Natural killer cell (primary cell): ENCODE data around the gene IQSEC1. TPM values are rescaled to one million over a fixed set of nuclear protein-coding genes. Genes with fewer than 3 reads are reported as not detected.
A peak's percentile ranks its signal among the peaks of the same experiment; 100 is the strongest.

Experiments
- ATAC-seq, 3 donors: fragments of 150-1000 bp in 2 of 3; fragments of 200-7000 bp in 1 of 3; cut with Tn5 transposase; 1 replicate in 1 of 3; 2 replicates in 2 of 3; pipeline ENCODE4 v1.10.0; 2021; ENCODE audit warnings: mild to moderate bottlenecking in 2 of 3, moderate library complexity in 2 of 3
- DNase-seq, 2 donors: peaks; one replicate each; pipeline versions ENCODE4 v3.0.0 to v3.0.0-alpha.2; 2013 to 2021; ENCODE audit warnings: mixed read lengths in 1 of 2
- H3K27ac ChIP-seq: one replicate; pipeline ENCODE4 v1.5.1; 2013; ENCODE audit warnings: mild to moderate bottlenecking, low read length
- H3K27me3 ChIP-seq: one replicate; pipeline ENCODE4 v1.6.1; 2013; ENCODE audit warnings: low read length; ENCODE audit not compliant: control insufficient read depth, insufficient read depth
- H3K36me3 ChIP-seq: one replicate; pipeline ENCODE4 v1.6.1; 2013; ENCODE audit warnings: low read length; ENCODE audit not compliant: control insufficient read depth, insufficient read depth
- H3K4me1 ChIP-seq: one replicate; pipeline ENCODE4 v1.6.1; 2013; ENCODE audit warnings: low read length; ENCODE audit not compliant: control insufficient read depth, insufficient read depth
- H3K4me3 ChIP-seq: one replicate; pipeline ENCODE4 v1.5.1; 2013; ENCODE audit warnings: low read length
- H3K9me3 ChIP-seq: one replicate; pipeline ENCODE4 v1.6.1; 2013; ENCODE audit warnings: low read length; ENCODE audit not compliant: control insufficient read depth, insufficient read depth
- H3K27ac Mint-ChIP-seq, 2 donors: one replicate each; pipeline ENCODE4 v1.8.0; 2022; ENCODE audit warnings: mild to moderate bottlenecking in 2 of 2, mixed read lengths in 2 of 2, moderate library complexity in 1 of 2
- H3K27me3 Mint-ChIP-seq, 2 donors: one replicate each; pipeline ENCODE4 v1.8.0; 2022; ENCODE audit warnings: low read depth in 2 of 2, mixed read lengths in 2 of 2
- H3K36me3 Mint-ChIP-seq: one replicate; pipeline ENCODE4 v1.8.0; 2022; ENCODE audit warnings: mixed read lengths
- H3K4me1 Mint-ChIP-seq, 2 donors: one replicate each; pipeline ENCODE4 v1.8.0; 2022; ENCODE audit warnings: mixed read lengths in 2 of 2
- H3K4me3 Mint-ChIP-seq: one replicate; pipeline ENCODE4 v1.8.0; 2022; ENCODE audit warnings: mild to moderate bottlenecking, moderate library complexity, mixed read lengths
- H3K9me3 Mint-ChIP-seq, 2 donors: one replicate each; pipeline ENCODE4 v1.8.0; 2022; ENCODE audit warnings: mixed read lengths in 2 of 2
- WGBS: methylation state at CpG from one replicate; pipeline ENCODE4 v1.1.7; 2013; ENCODE audit warnings: missing lambda C conversion rate; ENCODE audit not compliant: insufficient coverage; 5-methylcytosine and 5-hydroxymethylcytosine counted together
- intact Hi-C: fragments of 100-400 bp; cut with micrococcal nuclease; formaldehyde crosslinking; loops from one replicate; pipeline ENCODE4 v1.14.2; 2022
- total RNA-seq, 4 donors: library from RNA; stranded (reverse); fragments of 120-200 nt in 1 of 4; gene quantifications; one replicate each; pipeline versions ENCODE4 v1.2.3 to v1.2.4, GENCODE V29; 2013 to 2022
- TF ChIP-seq, protein P1 (sequence below): fragments of 200-600 bp; IDR thresholded peaks from one replicate; pipeline ENCODE4 v1.8.0; 2022; ENCODE audit warnings: antibody characterized with exemption

The IQSEC1 gene
- total RNA-seq, 3 donors from 2014 or later (not counting 1 experiment from before 2014, with no cell fraction given), result 124 to 189 (median 138) TPM

DNA sequence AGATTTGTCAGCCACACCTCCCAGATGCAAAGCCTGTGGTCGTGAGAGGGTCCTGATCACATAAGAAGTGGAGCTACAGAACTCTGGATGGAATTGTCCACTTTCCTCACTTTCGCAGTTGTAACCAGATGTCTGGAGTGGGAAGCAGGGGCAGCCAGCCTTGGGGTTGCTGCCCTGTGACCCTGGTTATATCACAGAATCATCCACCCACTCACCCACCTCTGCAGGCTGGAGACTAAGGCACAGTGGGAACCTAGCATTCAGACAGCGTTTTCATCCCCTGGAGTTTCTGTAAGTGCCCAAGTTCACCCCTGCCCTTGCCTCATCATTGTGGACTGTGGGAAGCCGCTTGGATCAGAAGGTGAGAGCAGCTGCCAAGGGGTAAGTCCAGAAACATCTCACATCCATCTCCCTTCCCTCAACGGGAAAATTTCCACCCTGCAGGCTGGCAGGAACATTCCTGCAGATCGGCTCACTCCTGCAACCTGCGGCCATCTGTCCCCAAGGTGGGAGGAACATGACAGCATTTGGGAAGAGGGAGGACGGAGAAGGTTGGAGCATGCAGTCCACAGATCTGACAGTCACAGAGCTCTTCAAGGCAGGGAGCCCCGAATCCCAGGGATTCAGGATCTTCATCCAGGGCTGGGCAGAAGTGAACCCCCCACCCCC, 2.9 kb upstream of the IQSEC1 start:
- DNase-seq (no peak), ATAC-seq (no peak)
- peaks cover 38% of the 10 kb centered on the region for H3K4me1 ChIP-seq
- H3K27me3 Mint-ChIP-seq, result peaks cover 0 to 7% of the 10 kb centered on the region in 2 donors
- H3K36me3 Mint-ChIP-seq, result no peaks in the 10 kb centered on the region
- 84% methylated on average over 9 of the region's 9 CpGs for WGBS
- H3K4me3 ChIP-seq, result no peak overlapping the region
- peaks cover 21 to 36% of the 10 kb centered on the region in 2 donors for H3K4me1 Mint-ChIP-seq
- no peaks in the 10 kb centered on the region for H3K27me3 ChIP-seq
- TF ChIP-seq, protein P1, sequence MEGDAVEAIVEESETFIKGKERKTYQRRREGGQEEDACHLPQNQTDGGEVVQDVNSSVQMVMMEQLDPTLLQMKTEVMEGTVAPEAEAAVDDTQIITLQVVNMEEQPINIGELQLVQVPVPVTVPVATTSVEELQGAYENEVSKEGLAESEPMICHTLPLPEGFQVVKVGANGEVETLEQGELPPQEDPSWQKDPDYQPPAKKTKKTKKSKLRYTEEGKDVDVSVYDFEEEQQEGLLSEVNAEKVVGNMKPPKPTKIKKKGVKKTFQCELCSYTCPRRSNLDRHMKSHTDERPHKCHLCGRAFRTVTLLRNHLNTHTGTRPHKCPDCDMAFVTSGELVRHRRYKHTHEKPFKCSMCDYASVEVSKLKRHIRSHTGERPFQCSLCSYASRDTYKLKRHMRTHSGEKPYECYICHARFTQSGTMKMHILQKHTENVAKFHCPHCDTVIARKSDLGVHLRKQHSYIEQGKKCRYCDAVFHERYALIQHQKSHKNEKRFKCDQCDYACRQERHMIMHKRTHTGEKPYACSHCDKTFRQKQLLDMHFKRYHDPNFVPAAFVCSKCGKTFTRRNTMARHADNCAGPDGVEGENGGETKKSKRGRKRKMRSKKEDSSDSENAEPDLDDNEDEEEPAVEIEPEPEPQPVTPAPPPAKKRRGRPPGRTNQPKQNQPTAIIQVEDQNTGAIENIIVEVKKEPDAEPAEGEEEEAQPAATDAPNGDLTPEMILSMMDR, result no peak
- H3K4me3 Mint-ChIP-seq, result no peak overlapping the region
- H3K36me3 ChIP-seq, result no peaks in the 10 kb centered on the region
- H3K9me3 ChIP-seq, result no peaks in the 10 kb centered on the region
- H3K9me3 Mint-ChIP-seq, result no peaks in the 10 kb centered on the region
- H3K27ac Mint-ChIP-seq, result no peak overlapping the region
- intact Hi-C loops, result no loop called here
- no peak overlapping the region for H3K27ac ChIP-seq

DNA sequence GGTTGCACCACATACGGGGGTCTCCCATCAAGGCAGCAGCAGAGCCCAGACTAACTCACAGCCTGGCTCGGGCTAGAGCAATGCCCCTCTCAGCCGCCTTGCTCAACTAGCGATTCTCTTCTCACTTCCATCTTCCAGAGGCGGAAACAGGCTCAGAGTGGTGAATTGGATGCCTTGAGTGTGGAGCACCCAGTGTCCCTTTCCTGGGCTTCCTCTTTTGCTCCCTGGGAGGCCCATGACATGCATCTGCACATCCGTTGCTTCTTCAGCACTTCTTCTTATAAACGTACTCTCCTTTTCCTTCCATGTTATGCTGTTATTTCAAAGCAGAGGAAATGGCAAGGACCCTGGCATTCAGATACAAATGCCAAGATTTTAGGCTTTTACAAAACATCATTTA, 2.1 kb upstream of the IQSEC1 start:
- H3K4me1 ChIP-seq, result peaks cover 46% of the 10 kb centered on the region
- H3K4me3 Mint-ChIP-seq, result peak overlapping the region; percentile 36
- ATAC-seq (no peak), DNase-seq (no peak)
- H3K4me3 ChIP-seq, result no peak overlapping the region
- H3K36me3 Mint-ChIP-seq, result no peaks in the 10 kb centered on the region
- no peaks in the 10 kb centered on the region for H3K9me3 Mint-ChIP-seq
- no peaks in the 10 kb centered on the region for H3K36me3 ChIP-seq
- 87% methylated on average over 7 of the region's 7 CpGs for WGBS
- no peak overlapping the region for H3K27ac ChIP-seq
- no peaks in the 10 kb centered on the region for H3K9me3 ChIP-seq
- intact Hi-C loops, result no loop called here
- TF ChIP-seq, protein P1, result no peak
- peaks cover 0 to 7% of the 10 kb centered on the region in 2 donors for H3K27me3 Mint-ChIP-seq
- H3K4me1 Mint-ChIP-seq, result peaks cover 26 to 41% of the 10 kb centered on the region in 2 donors
- H3K27me3 ChIP-seq, result no peaks in the 10 kb centered on the region
- no peak overlapping the region for H3K27ac Mint-ChIP-seq

DNA sequence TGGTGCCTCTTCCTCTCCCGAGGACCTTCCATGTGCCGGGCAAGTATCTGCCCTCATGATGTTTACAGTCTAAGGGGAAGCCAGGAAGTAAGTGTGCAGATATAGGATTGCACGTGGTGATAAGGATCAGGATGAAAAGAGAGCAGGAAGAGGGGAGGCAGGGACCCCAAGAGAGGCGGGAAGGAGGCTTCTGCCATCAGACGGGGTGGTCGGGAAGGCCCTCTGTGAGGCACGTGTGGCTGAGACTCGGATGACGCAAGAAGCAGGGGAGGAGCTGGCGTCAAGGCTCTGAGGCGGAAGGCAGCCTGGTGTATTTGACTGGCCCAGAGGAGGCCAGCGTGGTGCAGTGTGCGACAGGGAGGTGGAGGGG, 762 bp upstream of the IQSEC1 start:
- H3K27me3 Mint-ChIP-seq, result peaks cover 0 to 7% of the 10 kb centered on the region in 2 donors
- 73% methylated on average over 13 of the region's 13 CpGs for WGBS
- ATAC-seq (no peak), DNase-seq (no peak)
- peaks cover 59% of the 10 kb centered on the region for H3K4me1 ChIP-seq
- peak overlapping the region; percentile 81 to 94 for H3K27ac Mint-ChIP-seq
- no peak overlapping the region for H3K4me3 ChIP-seq
- peaks cover 39 to 54% of the 10 kb centered on the region in 2 donors for H3K4me1 Mint-ChIP-seq
- no peaks in the 10 kb centered on the region for H3K9me3 Mint-ChIP-seq
- intact Hi-C loops, result no loop called here
- no peaks in the 10 kb centered on the region for H3K9me3 ChIP-seq
- H3K27ac ChIP-seq, result peak overlapping the region; percentile 19
- H3K36me3 ChIP-seq, result no peaks in the 10 kb centered on the region
- H3K36me3 Mint-ChIP-seq, result no peaks in the 10 kb centered on the region
- H3K27me3 ChIP-seq, result no peaks in the 10 kb centered on the region
- TF ChIP-seq, protein P1, result no peak
- H3K4me3 Mint-ChIP-seq, result peak overlapping the region; percentile 78
